Fibroblast of mammary gland (primary cell): ENCODE measurements around the gene TBC1D2B.
A peak's percentile ranks its signal among the peaks of the same experiment; 100 is the strongest.

Experiments used
- DNase-seq: peaks from one replicate; pipeline ENCODE4 v3.0.0-alpha.2; 2010; ENCODE audit warnings: low read depth
- H3K4me3 ChIP-seq: 2 replicates; pipeline ENCODE4 v1.5.1; 2011; ENCODE audit warnings: low read depth, mild to moderate bottlenecking, low read length, moderate library complexity; ENCODE audit not compliant: control insufficient read depth
- TF ChIP-seq, protein P1 (sequence below): conservative IDR thresholded peaks from 2 replicates; pipeline ENCODE4 v1.5.1; 2011; ENCODE audit warnings: low read depth, low read length, inconsistent platforms; ENCODE audit not compliant: control insufficient read depth, insufficient read depth

The TBC1D2B gene

DNA sequence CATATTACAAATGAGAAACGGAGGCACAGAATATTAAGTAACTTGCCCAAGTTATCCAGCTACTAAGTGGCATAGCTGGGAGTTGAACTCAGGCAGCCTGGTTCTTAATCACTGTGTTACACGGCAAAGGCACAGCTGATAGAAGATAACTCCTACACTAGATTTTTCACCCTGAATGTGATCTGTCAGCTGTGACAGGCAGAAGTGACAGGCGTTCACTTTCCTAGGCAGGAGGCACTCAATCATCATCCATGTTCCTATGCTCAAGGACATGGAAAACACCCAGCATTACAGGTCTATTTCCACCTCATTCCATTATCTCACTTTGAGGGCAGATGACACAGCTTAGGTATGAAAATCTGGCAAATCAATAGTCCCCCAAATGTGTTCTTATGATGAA, 35.6 kb downstream of the TBC1D2B start:
- TF ChIP-seq, protein P1, sequence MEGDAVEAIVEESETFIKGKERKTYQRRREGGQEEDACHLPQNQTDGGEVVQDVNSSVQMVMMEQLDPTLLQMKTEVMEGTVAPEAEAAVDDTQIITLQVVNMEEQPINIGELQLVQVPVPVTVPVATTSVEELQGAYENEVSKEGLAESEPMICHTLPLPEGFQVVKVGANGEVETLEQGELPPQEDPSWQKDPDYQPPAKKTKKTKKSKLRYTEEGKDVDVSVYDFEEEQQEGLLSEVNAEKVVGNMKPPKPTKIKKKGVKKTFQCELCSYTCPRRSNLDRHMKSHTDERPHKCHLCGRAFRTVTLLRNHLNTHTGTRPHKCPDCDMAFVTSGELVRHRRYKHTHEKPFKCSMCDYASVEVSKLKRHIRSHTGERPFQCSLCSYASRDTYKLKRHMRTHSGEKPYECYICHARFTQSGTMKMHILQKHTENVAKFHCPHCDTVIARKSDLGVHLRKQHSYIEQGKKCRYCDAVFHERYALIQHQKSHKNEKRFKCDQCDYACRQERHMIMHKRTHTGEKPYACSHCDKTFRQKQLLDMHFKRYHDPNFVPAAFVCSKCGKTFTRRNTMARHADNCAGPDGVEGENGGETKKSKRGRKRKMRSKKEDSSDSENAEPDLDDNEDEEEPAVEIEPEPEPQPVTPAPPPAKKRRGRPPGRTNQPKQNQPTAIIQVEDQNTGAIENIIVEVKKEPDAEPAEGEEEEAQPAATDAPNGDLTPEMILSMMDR = no peak
- no peak for DNase-seq
- H3K4me3 ChIP-seq = no peak overlapping the region

DNA sequence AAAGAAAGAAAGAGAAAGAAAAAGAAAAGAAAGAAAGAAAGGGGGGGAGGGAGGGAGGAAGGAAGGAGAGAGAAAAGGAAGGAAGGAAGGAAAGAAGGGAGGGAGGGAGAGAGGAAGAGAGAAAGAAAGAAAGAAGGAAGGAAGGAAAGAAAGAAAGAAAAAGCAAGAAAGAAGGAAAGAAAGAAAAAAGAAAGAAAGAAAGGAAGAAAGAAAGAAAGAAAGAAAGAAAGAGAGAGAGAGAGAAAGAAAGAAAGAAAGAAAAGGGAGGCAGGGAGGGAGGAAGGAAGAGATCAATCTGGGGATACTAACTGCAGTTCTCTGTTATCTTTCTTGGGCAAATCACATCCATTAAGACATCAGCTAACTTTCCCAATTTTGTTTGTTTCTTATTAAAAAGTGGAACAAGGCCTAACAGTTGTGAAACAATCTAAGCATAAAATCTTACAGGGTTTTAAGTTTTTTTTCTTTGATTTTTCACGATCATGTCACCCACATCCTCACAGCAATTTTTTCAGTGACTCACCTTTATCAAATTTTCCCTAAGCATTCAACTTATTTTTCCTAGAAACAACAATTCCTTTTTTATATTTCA, 36.8 kb downstream of the TBC1D2B start:
- peak; percentile 26 for DNase-seq
- no peak overlapping the region for H3K4me3 ChIP-seq
- TF ChIP-seq, protein P1 = no peak

DNA sequence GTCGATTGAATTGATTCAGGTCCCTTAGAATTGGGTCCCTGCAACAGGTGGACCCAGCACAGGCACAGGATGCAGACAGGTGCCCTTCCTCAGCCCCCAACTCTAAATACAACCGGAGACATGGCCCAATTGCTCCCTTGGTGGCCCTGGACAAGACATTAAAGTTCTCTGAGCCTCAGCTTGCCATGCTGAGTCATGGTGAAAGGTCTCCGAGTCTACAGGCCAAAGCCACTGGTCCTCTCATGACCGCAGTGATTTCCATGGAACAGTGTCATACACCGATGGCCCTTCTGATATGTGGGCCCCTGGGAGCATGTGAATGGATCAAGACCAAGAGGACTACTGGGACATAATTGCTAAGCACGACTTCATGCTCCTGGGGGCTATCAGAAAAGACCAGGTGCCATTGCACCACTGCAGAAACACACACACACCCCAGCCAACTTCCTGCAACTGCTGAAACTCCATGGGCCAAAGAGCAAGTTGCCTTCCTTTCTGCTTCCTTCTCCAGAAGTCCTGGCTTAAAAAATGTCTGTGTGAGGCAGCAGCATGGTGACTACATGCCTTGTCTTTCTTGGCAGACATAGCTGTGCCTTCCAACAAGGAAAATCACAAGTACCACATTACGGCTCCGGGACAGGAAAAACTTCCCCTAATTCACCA, 38.8 kb downstream of the TBC1D2B start:
- no peak for DNase-seq
- H3K4me3 ChIP-seq = no peak overlapping the region
- TF ChIP-seq, protein P1 = no peak

DNA sequence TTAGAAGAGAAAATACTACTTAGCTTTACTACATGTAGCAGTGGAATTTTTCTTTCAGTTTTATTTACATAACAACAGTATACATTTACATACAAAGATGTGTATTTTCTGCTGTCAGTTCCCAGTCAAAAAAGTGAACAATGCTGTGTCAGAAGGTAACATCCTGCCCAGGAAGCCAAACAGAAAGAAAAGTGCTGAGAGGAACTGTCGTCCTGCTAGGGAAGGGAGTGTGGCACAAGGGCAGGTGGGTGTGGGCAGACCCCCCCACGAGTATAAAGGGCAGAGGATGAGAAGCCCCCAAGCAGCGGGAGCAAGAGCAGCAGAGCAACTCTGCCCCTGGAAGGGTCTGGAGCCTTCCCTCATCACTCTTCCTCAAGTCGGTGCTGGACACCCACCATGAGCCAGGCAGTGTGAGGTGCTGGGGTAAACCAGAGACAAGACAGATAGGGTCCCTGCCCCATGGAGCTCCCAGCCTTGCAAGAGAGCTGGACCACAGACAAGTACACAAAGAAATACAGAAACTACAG, 39.7 kb downstream of the TBC1D2B start:
- TF ChIP-seq, protein P1 = no peak
- H3K4me3 ChIP-seq = no peak overlapping the region
- DNase-seq = no peak

DNA sequence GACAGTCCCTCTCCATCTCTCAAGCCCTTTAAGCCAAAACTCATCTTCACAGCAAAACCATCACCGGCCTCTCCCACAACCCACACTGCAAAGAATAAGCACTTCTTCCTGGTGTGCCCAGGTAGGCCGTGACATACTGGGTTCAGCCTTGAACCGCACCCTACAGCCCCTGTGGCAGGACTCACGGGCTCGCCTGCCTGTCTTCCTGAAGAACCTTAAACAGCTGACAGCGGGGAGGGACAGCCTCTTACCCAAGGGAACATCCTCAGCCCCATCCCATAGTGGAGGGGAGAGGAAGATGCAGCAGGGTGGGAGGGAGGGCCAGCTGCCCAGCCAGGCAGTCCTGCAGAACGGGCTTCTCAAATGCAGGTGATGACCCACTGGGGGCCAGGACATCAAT, 40.2 kb downstream of the TBC1D2B start:
- TF ChIP-seq, protein P1 = no peak
- DNase-seq = no peak
- H3K4me3 ChIP-seq = no peak overlapping the region

DNA sequence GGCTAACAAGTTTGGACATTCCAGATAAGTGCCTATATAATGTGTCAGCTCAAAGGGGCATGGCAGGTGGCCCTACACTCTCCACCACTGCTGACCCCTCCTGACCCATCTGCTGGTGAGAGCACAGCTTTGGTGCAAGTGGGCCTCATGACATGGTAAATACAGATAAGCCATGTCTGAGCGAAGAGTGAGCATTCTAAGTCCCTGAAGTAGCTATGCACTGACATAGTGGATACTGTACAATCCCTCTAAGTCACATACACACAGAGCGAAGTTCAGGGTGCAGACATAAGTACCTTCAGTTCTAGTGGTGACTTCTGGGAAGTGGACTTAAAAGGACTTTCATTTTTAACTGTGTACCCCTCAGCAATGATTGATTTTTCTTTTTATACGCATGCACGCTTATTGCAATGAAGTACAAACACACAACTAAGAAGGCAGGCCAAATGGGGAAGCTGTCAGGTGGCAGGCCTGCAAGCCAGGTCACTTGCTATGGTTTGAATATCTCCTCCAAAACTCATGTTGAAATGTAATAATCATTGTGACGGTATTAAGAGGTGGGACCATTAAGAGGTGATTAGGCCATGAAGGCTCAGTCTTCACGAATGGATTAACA, 41.5 kb downstream of the TBC1D2B start:
- TF ChIP-seq, protein P1 = no peak
- DNase-seq = no peak
- no peak overlapping the region for H3K4me3 ChIP-seq
